ACC112 (cell line): ENCODE data around the gene FGG.

Experiments
- H2AFZ ChIP-seq: fragments of 200-600 bp; sonication (generic); one replicate; pipeline ENCODE4 v1.6.0; 2017; ENCODE audit warnings: antibody characterized with exemption, low read length; ENCODE audit not compliant: unreplicated experiment
- H3K27ac ChIP-seq: fragments of 200-600 bp; sonication (generic); 2 replicates; pipeline ENCODE4 v1.5.1; 2014; ENCODE audit warnings: low read depth, mild to moderate bottlenecking, antibody characterized with exemption, low read length, moderate library complexity
- H3K27me3 ChIP-seq: fragments of 200-600 bp; sonication (generic); 2 replicates; pipeline ENCODE4 v1.6.1; 2014; ENCODE audit warnings: mild to moderate bottlenecking, antibody characterized with exemption, low read length, moderate library complexity, mixed read lengths; ENCODE audit not compliant: insufficient read depth
- H3K36me3 ChIP-seq: fragments of 200-600 bp; sonication (generic); 2 replicates; pipeline ENCODE4 v1.6.1; 2016; ENCODE audit warnings: mild to moderate bottlenecking, antibody characterized with exemption, low read length, moderate library complexity, mixed read lengths; ENCODE audit not compliant: insufficient read depth
- H3K4me1 ChIP-seq: fragments of 200-600 bp; sonication (generic); one replicate; pipeline ENCODE4 v1.6.1; 2016; ENCODE audit warnings: low read length, mixed read lengths; ENCODE audit not compliant: insufficient read depth, unreplicated experiment, control insufficient read depth
- H3K4me3 ChIP-seq: fragments of 200-600 bp; sonication (generic); 2 replicates; pipeline ENCODE4 v1.5.1; 2014; ENCODE audit warnings: mild to moderate bottlenecking, low read depth, low read length
- H3K79me2 ChIP-seq: fragments of 200-600 bp; sonication (generic); one replicate; pipeline ENCODE4 v1.6.0; 2016; ENCODE audit warnings: low read length; ENCODE audit not compliant: control insufficient read depth, unreplicated experiment, insufficient read depth

FGG gene

GRCh38 chr4:154566639-154567204, 45.7 kb downstream of the FGG start:
- no peaks in the 10 kb centered on the region for H3K36me3 ChIP-seq
- H2AFZ ChIP-seq: peak overlapping the region; percentile 9
- H3K4me3 ChIP-seq: no peak overlapping the region
- H3K27ac ChIP-seq: peak overlapping the region; percentile 75
- no peaks in the 10 kb centered on the region for H3K27me3 ChIP-seq
- H3K79me2 ChIP-seq: no peaks in the 10 kb centered on the region
- peaks cover 43% of the 10 kb centered on the region for H3K4me1 ChIP-seq

- H3K27me3 ChIP-seq: no peaks in the 10 kb centered on the region
- H2AFZ ChIP-seq: no peak overlapping the region
- H3K4me1 ChIP-seq: peaks cover 52% of the 10 kb centered on the region
- H3K27ac ChIP-seq: peak overlapping the region; percentile 75
- no peaks in the 10 kb centered on the region for H3K36me3 ChIP-seq
- no peaks in the 10 kb centered on the region for H3K79me2 ChIP-seq
- H3K4me3 ChIP-seq: no peak overlapping the region
Observed at GRCh38 chr4:154565704-154566103, 46.8 kb downstream of the FGG start.

GRCh38 chr4:154564311-154564710, 48.1 kb downstream of the FGG start:
- H3K36me3 ChIP-seq: no peaks in the 10 kb centered on the region
- H3K79me2 ChIP-seq: no peaks in the 10 kb centered on the region
- no peak overlapping the region for H2AFZ ChIP-seq
- H3K4me3 ChIP-seq: no peak overlapping the region
- H3K4me1 ChIP-seq: peaks cover 60% of the 10 kb centered on the region
- no peak overlapping the region for H3K27ac ChIP-seq
- H3K27me3 ChIP-seq: no peaks in the 10 kb centered on the region

- Histone ChIP-seq H3K36me3 (no peaks in the 10 kb centered on the region), H3K4me3 (no peak within 1 kb of the TSS), H3K27me3 (no peaks in the 10 kb centered on the region), H3K27ac (peak within 1 kb of the TSS; percentile 72; the same call in 1 of the 2 replicates), H3K4me1 (peaks cover 46% of the 10 kb centered on the region), H2AFZ (no peak within 1 kb of the TSS), H3K79me2 (no peaks in the 10 kb centered on the region)
Observed at GRCh38 chr4:154562697-154563254, 49.7 kb downstream of the FGG start, which contains the start of gene FGB. FGB (plus strand) TSS chr4:154563011; CDS start chr4:154563019, 8 bp downstream.

- no peaks in the 10 kb centered on the region for H3K36me3 ChIP-seq
- no peaks in the 10 kb centered on the region for H3K79me2 ChIP-seq
- H3K4me3 ChIP-seq: peak overlapping the region; percentile 55
- peak overlapping the region; percentile 72 for H3K27ac ChIP-seq
- H2AFZ ChIP-seq: peak overlapping the region; percentile 33
- peaks cover 32% of the 10 kb centered on the region for H3K4me1 ChIP-seq
- H3K27me3 ChIP-seq: no peaks in the 10 kb centered on the region
Observed at GRCh38 chr4:154560824-154561231, 51.6 kb downstream of the FGG start.

- H3K27ac ChIP-seq: peak overlapping the region; percentile 72
Observed at GRCh38 chr4:154560419-154560801, 52.0 kb downstream of the FGG start.

GRCh38 chr4:154559494-154560418, 52.7 kb downstream of the FGG start:
- Histone ChIP-seq H3K27ac (peak overlapping the region; percentile 72), H3K4me1 (peaks cover 32% of the 10 kb centered on the region), H3K79me2 (no peaks in the 10 kb centered on the region), H3K27me3 (no peaks in the 10 kb centered on the region), H3K4me3 (peak overlapping the region; percentile 55; the same call in 1 of the 2 replicates), H3K36me3 (no peaks in the 10 kb centered on the region), H2AFZ (no peak overlapping the region)

More at GRCh38 chr4:154560419-154560801, 52.0 kb downstream of the FGG start:
- peak overlapping the region; percentile 55 for H3K4me3 ChIP-seq
- no peaks in the 10 kb centered on the region for H3K36me3 ChIP-seq
- peaks cover 32% of the 10 kb centered on the region for H3K4me1 ChIP-seq
- no peaks in the 10 kb centered on the region for H3K79me2 ChIP-seq
- H2AFZ ChIP-seq: no peak overlapping the region
- H3K27me3 ChIP-seq: no peaks in the 10 kb centered on the region

- H3K4me1 ChIP-seq: peaks cover 32% of the 10 kb centered on the region
- H3K27me3 ChIP-seq: no peaks in the 10 kb centered on the region
- no peak overlapping the region for H2AFZ ChIP-seq
- no peak overlapping the region for H3K27ac ChIP-seq
- no peaks in the 10 kb centered on the region for H3K36me3 ChIP-seq
- no peak overlapping the region for H3K4me3 ChIP-seq
- no peaks in the 10 kb centered on the region for H3K79me2 ChIP-seq
Observed at GRCh38 chr4:154559141-154559493, 53.3 kb downstream of the FGG start.
